Esophagus (tissue), 2 donors: ENCODE measurements around the gene MRPL27. TPM values are rescaled to one million over a fixed set of nuclear protein-coding genes. Genes with fewer than 3 reads are reported as not detected.
A peak's percentile ranks its signal among the peaks of the same experiment; 100 is the strongest.

ENCODE experiments used
- H3K27ac ChIP-seq, 2 donors: one replicate each; pipeline ENCODE4 v1.5.1; 2013; ENCODE audit warnings: low read depth in 2 of 2, mild to moderate bottlenecking in 2 of 2, inconsistent platforms in 1 of 2, low read length in 1 of 2, moderate library complexity in 1 of 2
- H3K27me3 ChIP-seq, 2 donors: one replicate each; pipeline ENCODE4 v1.6.1; 2013; ENCODE audit warnings: low read length in 2 of 2, control low read depth in 1 of 2, mild to moderate bottlenecking in 1 of 2; ENCODE audit not compliant: insufficient read depth in 2 of 2, control insufficient read depth in 1 of 2
- H3K36me3 ChIP-seq, 2 donors: one replicate each; pipeline ENCODE4 v1.6.1; 2013; ENCODE audit warnings: low read length in 1 of 2; ENCODE audit not compliant: control insufficient read depth in 2 of 2, insufficient read depth in 2 of 2
- H3K4me1 ChIP-seq, 2 donors: one replicate each; pipeline ENCODE4 v1.6.1; 2013; ENCODE audit warnings: low read length in 1 of 2; ENCODE audit not compliant: control insufficient read depth in 2 of 2, insufficient read depth in 2 of 2
- H3K4me3 ChIP-seq, 2 donors: one replicate each; pipeline ENCODE4 v1.5.1; 2013; ENCODE audit warnings: low read length in 2 of 2, mild to moderate bottlenecking in 2 of 2, low read depth in 1 of 2, moderate library complexity in 1 of 2
- H3K9me3 ChIP-seq, 2 donors: one replicate each; pipeline ENCODE4 v1.6.1; 2013; ENCODE audit warnings: mild to moderate bottlenecking in 2 of 2, low read depth in 1 of 2, low read length in 1 of 2, moderate library complexity in 1 of 2; ENCODE audit not compliant: control insufficient read depth in 2 of 2, insufficient read depth in 1 of 2
- WGBS, 2 donors: extraction: QIAGEN DNeasy Blood & Tissue Kit; methylation state at CpG; one replicate each; pipeline ENCODE4 v1.1.7; 2013; 5-methylcytosine and 5-hydroxymethylcytosine counted together
- polyA plus RNA-seq, 2 donors: library from polyadenylated mRNA; stranded (reverse); fragments of 200-250 nt; gene quantifications; one replicate each; pipeline ENCODE4 v1.2.3, GENCODE V29; 2013
- donor health status: healthy with polysubstance abuse.
- donor health status: Bipolar disorder and iron deficiency.

Gene MRPL27
- polyA plus RNA-seq, 2 donors: 106 to 119 TPM

DNA sequence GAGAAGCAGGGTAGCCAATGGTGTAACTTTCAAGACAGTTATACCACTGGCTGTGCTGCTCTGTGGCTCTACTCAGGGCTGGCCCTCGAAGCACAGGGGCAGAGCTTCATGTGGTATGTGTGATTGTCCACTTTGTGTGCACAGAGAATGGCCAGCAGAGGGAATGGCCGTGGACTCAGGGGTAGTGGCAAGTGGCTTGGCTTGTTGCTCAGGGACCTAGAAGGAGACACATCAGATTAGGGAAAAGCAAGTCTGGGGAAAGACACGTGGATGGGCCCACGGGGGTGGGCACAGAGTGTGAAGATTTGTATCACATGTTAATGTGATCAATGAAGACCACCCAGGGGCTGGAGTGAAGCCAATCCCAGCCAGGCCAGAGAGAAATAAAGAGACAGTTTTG, 47.1 kb downstream of the MRPL27 start:
- 47 to 55% methylated on average over 4 of the region's 4 CpGs for WGBS, 2 donors
- no peaks in the 10 kb centered on the region for H3K36me3 ChIP-seq

DNA sequence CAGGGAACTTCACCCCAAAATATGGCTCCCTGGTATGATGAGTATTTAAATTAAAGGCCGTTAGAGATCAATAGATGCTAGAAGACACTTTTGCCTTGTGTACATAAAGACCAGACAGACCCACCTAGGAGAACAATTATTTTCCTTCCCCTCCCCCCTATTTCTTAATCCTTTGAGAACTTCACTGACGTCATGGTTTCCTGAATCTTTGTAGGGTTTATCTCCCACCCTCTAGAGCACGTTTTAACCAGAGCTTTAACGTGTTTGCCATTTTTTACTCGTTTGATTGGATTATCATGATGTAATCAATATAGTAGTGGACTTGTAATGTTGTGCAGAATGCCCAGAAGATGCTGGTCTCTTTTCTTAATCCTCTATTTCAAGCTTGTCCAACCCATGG, 49.9 kb downstream of the MRPL27 start:
- Histone ChIP-seq H3K9me3 (no peaks in the 10 kb centered on the region), H3K4me3 (no peak overlapping the region), H3K4me1 (peaks cover 0 to 3% of the 10 kb centered on the region in 2 donors), H3K27ac (no peak overlapping the region), H3K27me3 (no peaks in the 10 kb centered on the region), H3K36me3 (no peaks in the 10 kb centered on the region)
- 75 to 79% methylated on average over 5 of the region's 5 CpGs for WGBS, 2 donors

More for the DNA sequence above, 47.1 kb downstream of the MRPL27 start:
- H3K9me3 ChIP-seq: no peaks in the 10 kb centered on the region
- peaks cover 0 to 3% of the 10 kb centered on the region in 2 donors for H3K4me1 ChIP-seq
- no peak overlapping the region for H3K27ac ChIP-seq
- H3K4me3 ChIP-seq: no peak overlapping the region
- H3K27me3 ChIP-seq: no peaks in the 10 kb centered on the region

DNA sequence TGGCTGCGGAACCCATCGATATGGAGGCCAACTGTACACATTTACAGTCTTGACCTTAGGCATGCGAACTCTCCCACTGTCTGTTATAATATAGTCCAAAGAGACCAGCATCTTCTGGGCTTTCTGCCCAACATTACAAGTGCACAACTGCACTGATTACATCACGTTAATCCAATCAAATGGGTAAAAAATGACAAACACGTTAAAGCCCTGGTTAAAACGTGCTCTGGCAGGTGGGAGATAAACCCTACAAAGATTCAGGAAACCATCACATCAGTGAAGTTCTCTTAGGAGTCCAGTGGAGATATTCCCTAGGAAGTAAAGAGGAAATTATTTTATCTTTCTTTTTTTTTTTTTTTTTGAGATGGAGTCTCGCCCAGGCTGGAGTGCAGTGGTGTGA, 50.7 kb downstream of the MRPL27 start:
- WGBS, 2 donors: 60 to 64% methylated on average over 7 of the region's 7 CpGs
- Histone ChIP-seq H3K9me3 (no peaks in the 10 kb centered on the region), H3K36me3 (no peaks in the 10 kb centered on the region)

DNA sequence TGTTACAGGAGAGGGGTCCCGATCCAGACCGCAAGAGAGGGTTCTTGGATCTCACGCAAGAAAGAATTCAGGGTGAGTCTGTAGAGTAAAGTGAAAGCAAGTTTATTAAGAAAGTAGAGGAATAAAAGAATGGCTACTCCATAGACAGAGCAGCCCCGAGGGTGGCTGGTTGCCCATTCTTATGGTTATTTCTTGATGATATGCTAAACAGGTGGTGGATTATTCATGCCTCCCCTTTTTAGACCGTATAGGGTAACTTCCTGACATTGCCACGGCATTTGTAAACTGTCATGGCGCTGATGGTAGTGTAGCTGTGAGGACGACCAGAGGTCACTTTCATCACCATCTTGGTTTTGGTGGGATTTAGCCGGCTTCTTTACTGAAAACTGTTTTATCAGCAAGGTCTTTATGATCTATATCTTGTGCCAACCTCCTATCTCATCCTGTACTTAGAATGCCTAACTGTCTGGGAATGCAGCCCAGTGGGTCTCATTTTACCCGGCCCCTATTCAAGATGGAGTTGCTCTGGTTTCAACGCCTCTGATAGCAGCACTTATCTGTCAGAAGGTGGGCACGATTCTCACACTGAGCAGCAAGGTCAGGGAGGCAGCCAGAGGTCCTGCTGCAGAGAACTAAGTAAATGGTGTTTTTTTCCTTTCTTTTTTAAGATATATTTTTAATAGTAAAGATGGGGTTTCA, 53.5 kb downstream of the MRPL27 start:
- Histone ChIP-seq H3K36me3 (no peaks in the 10 kb centered on the region), H3K4me1 (peaks cover 0 to 7% of the 10 kb centered on the region in 2 donors), H3K27ac (peak overlapping the region; percentile 72 to 80), H3K4me3 (no peak overlapping the region), H3K27me3 (no peaks in the 10 kb centered on the region), H3K9me3 (no peaks in the 10 kb centered on the region)
- WGBS, 2 donors: 66 to 74% methylated on average over 12 of the region's 12 CpGs

More for the DNA sequence above, 50.7 kb downstream of the MRPL27 start:
- Histone ChIP-seq H3K4me3 (no peak overlapping the region), H3K4me1 (peaks cover 0 to 8% of the 10 kb centered on the region in 2 donors), H3K27me3 (no peaks in the 10 kb centered on the region), H3K27ac (no peak overlapping the region)

DNA sequence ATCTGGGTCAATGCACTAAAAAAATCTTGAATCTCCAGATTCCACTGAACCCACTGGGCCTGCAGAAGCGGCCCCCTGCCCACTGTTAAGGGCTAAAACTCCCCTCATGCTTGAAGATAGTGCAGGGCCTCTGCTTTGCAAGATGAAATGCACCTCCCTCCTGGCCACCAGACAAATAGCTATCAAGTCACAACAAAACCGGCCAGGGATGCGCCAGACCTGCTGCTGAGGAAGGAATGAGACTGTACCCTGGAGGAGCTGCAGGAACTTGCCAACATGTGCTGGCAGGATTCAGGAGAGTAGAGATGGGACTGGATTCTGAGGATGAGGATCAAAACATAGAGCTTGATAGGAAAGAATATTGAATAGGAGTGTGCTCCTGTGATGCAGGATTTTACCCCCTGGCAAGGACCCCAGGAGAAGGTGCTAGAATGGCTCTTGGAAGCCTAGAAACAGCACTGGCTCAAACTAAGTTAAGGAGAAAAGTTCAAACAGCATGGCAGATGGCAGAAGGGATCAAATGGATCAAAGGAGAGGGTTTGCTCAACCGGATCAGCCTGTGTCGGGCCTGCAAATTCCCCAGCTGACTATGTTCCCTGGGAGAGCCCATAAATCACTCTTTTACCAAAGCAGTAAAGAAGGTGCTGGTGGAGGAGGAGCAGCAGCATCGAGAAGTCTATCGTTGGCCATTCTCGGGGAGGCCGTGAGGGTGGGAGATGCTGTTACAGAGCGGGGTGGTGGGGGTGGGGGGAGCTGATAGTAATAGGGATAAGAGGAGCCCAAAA, 54.3 kb downstream of the MRPL27 start:
- H3K9me3 ChIP-seq: no peaks in the 10 kb centered on the region
- peak overlapping the region; percentile 72 to 80 for H3K27ac ChIP-seq
- no peak overlapping the region for H3K4me3 ChIP-seq
- no peaks in the 10 kb centered on the region for H3K27me3 ChIP-seq
- peaks cover 0 to 9% of the 10 kb centered on the region in 2 donors for H3K4me1 ChIP-seq
- no peaks in the 10 kb centered on the region for H3K36me3 ChIP-seq
- WGBS, 2 donors: 44 to 45% methylated on average over 10 of the region's 10 CpGs

Other genes starting within 250 kb of the MRPL27 start
- under 1 TPM; 0.37 to 0.44 TPM for gene SAMD14, start 243.0 kb downstream of the MRPL27 start, polyA plus RNA-seq
- gene PPP1R9B, start 222.5 kb downstream of the MRPL27 start, polyA plus RNA-seq: 10 to 100 TPM; 15.4 to 31.3 TPM
- 1 to 10 TPM; 7.1 to 10.0 TPM for gene SGCA, start 207.2 kb downstream of the MRPL27 start, polyA plus RNA-seq
- 10 to 100 TPM; 11.8 to 12.8 TPM for gene COL1A1, start 171.6 kb downstream of the MRPL27 start, polyA plus RNA-seq
- under 1 TPM; 0.08 to 0.27 TPM for gene TMEM92, start 98.7 kb downstream of the MRPL27 start, polyA plus RNA-seq
- gene XYLT2, start 27.1 kb downstream of the MRPL27 start, polyA plus RNA-seq: 10 to 100 TPM in 1 of 2 donors, 1 to 10 TPM in 1; 6.0 to 12.1 TPM
- gene EME1, start within 50 bp of the MRPL27 start, polyA plus RNA-seq: 1 to 10 TPM; 2.0 to 3.6 TPM
- gene LRRC59, start 24.3 kb upstream of the MRPL27 start, polyA plus RNA-seq: 10 to 100 TPM; 18.7 to 52.1 TPM
- gene ACSF2, start 53.0 kb upstream of the MRPL27 start, polyA plus RNA-seq: 10 to 100 TPM; 13.5 to 22.6 TPM
- gene CHAD, start 95.7 kb upstream of the MRPL27 start, polyA plus RNA-seq: under 1 TPM; 0.13 to 0.18 TPM
- gene RSAD1, start 105.7 kb upstream of the MRPL27 start, polyA plus RNA-seq: 10 to 100 TPM; 11.9 to 16.9 TPM
- gene MYCBPAP, start 135.3 kb upstream of the MRPL27 start, polyA plus RNA-seq: under 1 TPM; 0.05 to 0.22 TPM
- gene EPN3, start 159.6 kb upstream of the MRPL27 start, polyA plus RNA-seq: 10 to 100 TPM; 40.5 to 59.8 TPM
- 10 to 100 TPM; 11.5 to 26.7 TPM for gene SPATA20, start 174.0 kb upstream of the MRPL27 start, polyA plus RNA-seq
- under 1 TPM; 0.06 to 0.13 TPM for gene CACNA1G, start 187.5 kb upstream of the MRPL27 start, polyA plus RNA-seq